GM19043 (cell line): Measurements from ENCODE around the gene BPIFA2.

Experiments used
- ATAC-seq: cut with Tn5 transposase; IDR thresholded peaks from one replicate; pipeline ENCODE4 v1.9.1; 2021; ENCODE audit warnings: low read depth; ENCODE audit not compliant: unreplicated experiment

The BPIFA2 gene

GRCh38 chr20:33191955-33192354, 24.0 kb downstream of the BPIFA2 start:
- no peak for ATAC-seq

- ATAC-seq, result no peak
Observed at GRCh38 chr20:33192912-33193501, 25.0 kb downstream of the BPIFA2 start.

GRCh38 chr20:33199026-33199425, 31.1 kb downstream of the BPIFA2 start:
- ATAC-seq, result no peak

GRCh38 chr20:33202451-33202850, 34.5 kb downstream of the BPIFA2 start:
- no peak for ATAC-seq

- ATAC-seq, result no peak
Observed at GRCh38 chr20:33203444-33203843, 35.5 kb downstream of the BPIFA2 start.

GRCh38 chr20:33209789-33210188, 41.8 kb downstream of the BPIFA2 start:
- no peak for ATAC-seq

- no peak for ATAC-seq
Observed at GRCh38 chr20:33210371-33210770, 42.4 kb downstream of the BPIFA2 start.

GRCh38 chr20:33211817-33212424, 44.0 kb downstream of the BPIFA2 start:
- no peak for ATAC-seq

GRCh38 chr20:33217052-33217451, 49.1 kb downstream of the BPIFA2 start, which contains the start of gene BPIFA3:
BPIFA3 (plus strand) TSS chr20:33217352; CDS start chr20:33217537, 185 bp downstream.
- no peak for ATAC-seq

- ATAC-seq, result no peak
Observed at GRCh38 chr20:33224399-33224798, 56.4 kb downstream of the BPIFA2 start.

- no peak for ATAC-seq
Observed at GRCh38 chr20:33229843-33230242, 61.9 kb downstream of the BPIFA2 start.
